ENCODE results near the gene TLX2. TPM values are rescaled to one million over a fixed set of nuclear protein-coding genes. Genes with fewer than 3 reads are reported as not detected.

TLX2 gene
- total RNA-seq, 3 donors from 2014 or later = not detected

GRCh38 chr2:74538881-74539339 lies 24.7 kb downstream of the TLX2 start:
- Histone ChIP-seq H3K27ac (no peak overlapping the region), H3K9me3 (no peaks in the 10 kb centered on the region), H3K4me1 (no peaks in the 10 kb centered on the region), H3K27me3 (no peaks in the 10 kb centered on the region), H3K4me3 (no peak overlapping the region), H3K36me3 (no peaks in the 10 kb centered on the region)
- DNase-seq (ENCODE audit: low spot score in 2 of 2) = no peak
- intact Hi-C loops (cut with DNase I; ENCODE audit: low total_unique reads) = no loop called here
- TF ChIP-seq POLR2AphosphoS5 (IDR thresholded peaks at IDR 0.05) (no peak), POLR2A (IDR thresholded peaks at IDR 0.05) (no peak), CTCF (IDR thresholded peaks at IDR 0.05) (no peak)

- Histone ChIP-seq H3K36me3 (no peaks in the 10 kb centered on the region), H3K9me3 (no peaks in the 10 kb centered on the region), H3K27ac (no peak overlapping the region), H3K4me3 (no peak overlapping the region), H3K27me3 (no peaks in the 10 kb centered on the region), H3K4me1 (no peaks in the 10 kb centered on the region)
- DNase-seq (ENCODE audit: low spot score in 2 of 2) = no peak
- TF ChIP-seq POLR2AphosphoS5 (IDR thresholded peaks at IDR 0.05) (no peak), CTCF (IDR thresholded peaks at IDR 0.05) (no peak), POLR2A (IDR thresholded peaks at IDR 0.05) (no peak)
- intact Hi-C loops (cut with DNase I; ENCODE audit: low total_unique reads) = no loop called here
These were observed 26.0 kb downstream of the TLX2 start for GRCh38 chr2:74540291-74540690.

GRCh38 chr2:74542978-74543377 lies 28.7 kb downstream of the TLX2 start:
- Histone ChIP-seq H3K27me3 (no peaks in the 10 kb centered on the region), H3K4me3 (no peak overlapping the region), H3K36me3 (no peaks in the 10 kb centered on the region), H3K9me3 (no peaks in the 10 kb centered on the region), H3K27ac (no peak overlapping the region), H3K4me1 (no peaks in the 10 kb centered on the region)
- DNase-seq (ENCODE audit: low spot score in 2 of 2) = no peak
- intact Hi-C loops (cut with DNase I; ENCODE audit: low total_unique reads) = no loop called here
- no peak for TF ChIP-seq CTCF (IDR thresholded peaks at IDR 0.05)
- no peak for TF ChIP-seq POLR2A (IDR thresholded peaks at IDR 0.05)
- no peak for TF ChIP-seq POLR2AphosphoS5 (IDR thresholded peaks at IDR 0.05)

GRCh38 chr2:74544634-74545033 lies 30.4 kb downstream of the TLX2 start:
- Histone ChIP-seq H3K4me1 (no peaks in the 10 kb centered on the region), H3K4me3 (no peak overlapping the region), H3K27me3 (no peaks in the 10 kb centered on the region), H3K27ac (no peak overlapping the region), H3K36me3 (no peaks in the 10 kb centered on the region), H3K9me3 (no peaks in the 10 kb centered on the region)
- no peak for DNase-seq (ENCODE audit: low spot score in 2 of 2)
- TF ChIP-seq CTCF (IDR thresholded peaks at IDR 0.05) (no peak), POLR2AphosphoS5 (IDR thresholded peaks at IDR 0.05) (no peak), POLR2A (IDR thresholded peaks at IDR 0.05) (no peak)
- intact Hi-C loops (cut with DNase I; ENCODE audit: low total_unique reads) = no loop called here

GRCh38 chr2:74546004-74546403 lies 31.8 kb downstream of the TLX2 start:
- intact Hi-C loops (cut with DNase I; ENCODE audit: low total_unique reads) = no loop called here
- no peaks in the 10 kb centered on the region for H3K27me3 ChIP-seq
- H3K4me1 ChIP-seq = no peaks in the 10 kb centered on the region
- H3K4me3 ChIP-seq = no peak overlapping the region
- DNase-seq (ENCODE audit: low spot score in 2 of 2) = no peak
- H3K36me3 ChIP-seq = no peaks in the 10 kb centered on the region
- H3K9me3 ChIP-seq = no peaks in the 10 kb centered on the region
- H3K27ac ChIP-seq = no peak overlapping the region
- TF ChIP-seq CTCF (IDR thresholded peaks at IDR 0.05) = no peak

Measured in breast epithelium (tissue), 4 donors.